NCI-H748 (cell line): ENCODE data around the gene CDC42SE2.
A peak's percentile ranks its signal among the peaks of the same experiment; 100 is the strongest.
"Not testable (repeated sequence)": the region's sequence is repeated elsewhere in the genome, so short reads cannot be mapped to it uniquely, and the experiment has no call there.

ENCODE experiments used
- DNase-seq: peaks from one replicate; lab custom pipeline; 2025; ENCODE audit not compliant: unreplicated experiment; lab: John Stamatoyannopoulos, UW

The CDC42SE2 gene

GRCh38 chr5:131386779-131387178 lies 122.9 kb downstream of the CDC42SE2 start:
- DNase-seq: peak; percentile 76

- no peak for DNase-seq
Observed at GRCh38 chr5:131387255-131387654, 123.4 kb downstream of the CDC42SE2 start.

- no peak for DNase-seq
Observed at GRCh38 chr5:131389096-131389868, 125.4 kb downstream of the CDC42SE2 start.

GRCh38 chr5:131389869-131390265 lies 126.0 kb downstream of the CDC42SE2 start:
- no peak for DNase-seq

GRCh38 chr5:131392466-131393095 lies 128.7 kb downstream of the CDC42SE2 start:
- DNase-seq: no peak

GRCh38 chr5:131393498-131393968 lies 129.7 kb downstream of the CDC42SE2 start:
- DNase-seq: no peak

GRCh38 chr5:131394128-131394527 lies 130.3 kb downstream of the CDC42SE2 start:
- no peak for DNase-seq

GRCh38 chr5:131396015-131396414 lies 132.2 kb downstream of the CDC42SE2 start:
- no peak for DNase-seq

- no peak for DNase-seq
Observed at GRCh38 chr5:131396630-131397273, 132.9 kb downstream of the CDC42SE2 start.

- DNase-seq: not testable (repeated sequence)
Observed at GRCh38 chr5:131399007-131399406, 135.2 kb downstream of the CDC42SE2 start.

GRCh38 chr5:131400585-131400984 lies 136.7 kb downstream of the CDC42SE2 start:
- DNase-seq: no peak

GRCh38 chr5:131405674-131406073 lies 141.8 kb downstream of the CDC42SE2 start:
- DNase-seq: no peak

- DNase-seq: no peak
Observed at GRCh38 chr5:131406076-131406475, 142.2 kb downstream of the CDC42SE2 start.

GRCh38 chr5:131406975-131407638 lies 143.3 kb downstream of the CDC42SE2 start:
- DNase-seq: no peak

GRCh38 chr5:131413605-131414559 lies 150.0 kb downstream of the CDC42SE2 start:
- DNase-seq: no peak

GRCh38 chr5:131416729-131417128 lies 152.9 kb downstream of the CDC42SE2 start:
- no peak for DNase-seq

- peak; percentile 72 for DNase-seq
Observed at GRCh38 chr5:131417240-131417869, 153.5 kb downstream of the CDC42SE2 start.

GRCh38 chr5:131418846-131419245 lies 155.0 kb downstream of the CDC42SE2 start:
- DNase-seq: no peak

GRCh38 chr5:131419877-131420276 lies 156.0 kb downstream of the CDC42SE2 start:
- DNase-seq: no peak

- DNase-seq: peak; percentile 42
Observed at GRCh38 chr5:131423056-131423455, 159.2 kb downstream of the CDC42SE2 start.
